HEK293 (cell line): ENCODE results near the gene CRIM1.

Experiments
- CTCF ChIA-PET: fragments of 350-600 bp; formaldehyde crosslinking; extraction: SDS; loops from one replicate; lab custom pipeline; 2021; ENCODE audit warnings: antibody characterized with exemption; lab: Yijun Ruan, JAX
- POLR2A ChIA-PET: fragments of 300-600 bp; formaldehyde crosslinking; extraction: SDS; loops from one replicate; lab custom pipeline; 2020; ENCODE audit warnings: antibody characterized with exemption, inconsistent platforms; lab: Yijun Ruan, JAX
- H3K27ac ChIP-seq: fragments of 200-500 bp; sonication (Bioruptor generic); 2 replicates; pipeline ENCODE4 v1.5.1; 2014; ENCODE audit warnings: low read depth, low read length, control low read depth, inconsistent platforms; ENCODE audit errors: extremely low read depth
- H3K36me3 ChIP-seq, 2 experiments: fragments of 200-500 bp in 1 of 2; sonication (Bioruptor generic) in 1 of 2; 1 replicate in 1 of 2; 2 replicates in 1 of 2; pipeline ENCODE4 v1.5.1; 2014 to 2017; ENCODE audit warnings: inconsistent platforms in 2 of 2, low read length in 2 of 2; ENCODE audit not compliant: control insufficient read depth in 2 of 2, insufficient read depth in 1 of 2
- H3K4me1 ChIP-seq: fragments of 200-500 bp; sonication (Bioruptor generic); 2 replicates; pipeline ENCODE4 v1.5.1; 2014; ENCODE audit warnings: mild to moderate bottlenecking, low read length, inconsistent platforms; ENCODE audit not compliant: control insufficient read depth, insufficient read depth
- H3K4me3 ChIP-seq: 2 replicates; pipeline ENCODE4 v1.5.1; 2011; ENCODE audit warnings: low read depth, mild to moderate bottlenecking, control low read depth, low read length, moderate library complexity
- H3K9me3 ChIP-seq: fragments of 200-500 bp; sonication (Bioruptor generic); 2 replicates; pipeline ENCODE4 v1.5.1; 2014; ENCODE audit warnings: low read depth, low read length, inconsistent platforms; ENCODE audit not compliant: control insufficient read depth, insufficient read depth
- BCL11B ChIP-seq: fragments of 450-650 bp; formaldehyde crosslinking; IDR thresholded peaks from 2 replicates; pipeline ENCODE4 v1.5.1; 2016; ENCODE audit warnings: low read depth, missing biosample characterization, missing genetic modification characterization
- GLI2 ChIP-seq: fragments of 450-650 bp; formaldehyde crosslinking; IDR thresholded peaks from 2 replicates; pipeline ENCODE4; 2017; ENCODE audit warnings: missing biosample characterization, missing genetic modification characterization, low read depth, borderline replicate concordance
- INSM2 ChIP-seq: fragments of 450-650 bp; formaldehyde crosslinking; IDR thresholded peaks from 2 replicates; pipeline ENCODE4 v1.5.1; 2016; ENCODE audit warnings: missing biosample characterization, missing genetic modification characterization
- KLF7 ChIP-seq: fragments of 450-650 bp; formaldehyde crosslinking; IDR thresholded peaks from 2 replicates; pipeline ENCODE4 v1.5.1; 2016; ENCODE audit warnings: missing biosample characterization, missing genetic modification characterization, borderline replicate concordance
- OSR2 ChIP-seq: fragments of 450-650 bp; formaldehyde crosslinking; IDR thresholded peaks from 2 replicates; pipeline ENCODE4 v1.5.1; 2016; ENCODE audit warnings: missing biosample characterization, missing genetic modification characterization
- RBAK ChIP-seq: fragments of 450-650 bp; formaldehyde crosslinking; IDR thresholded peaks from 2 replicates; pipeline ENCODE4 v1.5.1; 2016; ENCODE audit warnings: missing biosample characterization, missing genetic modification characterization
- REPIN1 ChIP-seq: fragments of 450-650 bp; formaldehyde crosslinking; IDR thresholded peaks from 2 replicates; pipeline ENCODE4 v1.5.1; 2017; ENCODE audit warnings: missing biosample characterization, missing genetic modification characterization, low read depth
- SP7 ChIP-seq: fragments of 450-650 bp; formaldehyde crosslinking; IDR thresholded peaks from 2 replicates; pipeline ENCODE4 v1.5.1; 2016; ENCODE audit warnings: missing biosample characterization, missing genetic modification characterization
- ZNF138 ChIP-seq: fragments of 450-650 bp; formaldehyde crosslinking; IDR thresholded peaks from 2 replicates; pipeline ENCODE4 v1.5.1; 2016; ENCODE audit warnings: missing biosample characterization, missing genetic modification characterization, borderline replicate concordance
- ZNF184 ChIP-seq: fragments of 450-650 bp; IDR thresholded peaks from 2 replicates; pipeline ENCODE4 v1.5.1; 2018; ENCODE audit warnings: missing biosample characterization, mild to moderate bottlenecking, missing genetic modification characterization
- ZNF211 ChIP-seq: fragments of 450-650 bp; formaldehyde crosslinking; IDR thresholded peaks from 2 replicates; pipeline ENCODE4 v1.5.1; 2016; ENCODE audit warnings: low read depth, missing biosample characterization, missing genetic modification characterization
- ZNF223 ChIP-seq: fragments of 450-650 bp; formaldehyde crosslinking; IDR thresholded peaks from 2 replicates; pipeline ENCODE4 v1.5.1; 2016; ENCODE audit warnings: missing biosample characterization, missing genetic modification characterization
- ZNF24 ChIP-seq: fragments of 450-650 bp; formaldehyde crosslinking; IDR thresholded peaks from 2 replicates; pipeline ENCODE4 v1.5.1; 2016; ENCODE audit warnings: missing biosample characterization, missing genetic modification characterization
- ZNF311 ChIP-seq: fragments of 450-650 bp; formaldehyde crosslinking; IDR thresholded peaks from 2 replicates; pipeline ENCODE4 v1.5.1; 2017; ENCODE audit warnings: missing biosample characterization, missing genetic modification characterization, borderline replicate concordance
- ZNF366 ChIP-seq: fragments of 450-650 bp; formaldehyde crosslinking; conservative IDR thresholded peaks from 2 replicates; pipeline ENCODE4 v1.5.1; 2016; ENCODE audit warnings: missing biosample characterization, missing genetic modification characterization
- ZNF391 ChIP-seq: fragments of 450-650 bp; formaldehyde crosslinking; IDR thresholded peaks from 2 replicates; pipeline ENCODE4 v1.5.1; 2016; ENCODE audit warnings: low read depth, missing biosample characterization, missing genetic modification characterization, borderline replicate concordance
- ZNF404 ChIP-seq: fragments of 450-650 bp; formaldehyde crosslinking; IDR thresholded peaks from 2 replicates; pipeline ENCODE4 v1.5.1; 2017; ENCODE audit warnings: missing biosample characterization, missing genetic modification characterization
- ZNF488 ChIP-seq: fragments of 450-650 bp; formaldehyde crosslinking; IDR thresholded peaks from 2 replicates; pipeline ENCODE4 v1.5.1; 2016; ENCODE audit warnings: missing biosample characterization, missing genetic modification characterization
- ZNF501 ChIP-seq: fragments of 450-650 bp; formaldehyde crosslinking; IDR thresholded peaks from 2 replicates; pipeline ENCODE4 v1.5.1; 2016; ENCODE audit warnings: missing biosample characterization, missing genetic modification characterization
- ZNF514 ChIP-seq: fragments of 450-650 bp; formaldehyde crosslinking; IDR thresholded peaks from 2 replicates; pipeline ENCODE4 v1.5.1; 2016; ENCODE audit warnings: missing biosample characterization, missing genetic modification characterization
- ZNF549 ChIP-seq: fragments of 450-650 bp; IDR thresholded peaks from 2 replicates; pipeline ENCODE4 v1.5.1; 2018; ENCODE audit warnings: missing biosample characterization, missing genetic modification characterization, mild to moderate bottlenecking, inconsistent platforms, moderate library complexity
- ZNF560 ChIP-seq: fragments of 450-650 bp; formaldehyde crosslinking; IDR thresholded peaks from 2 replicates; pipeline ENCODE4 v1.5.1; 2017; ENCODE audit warnings: missing biosample characterization, missing genetic modification characterization, borderline replicate concordance
- ZNF621 ChIP-seq: fragments of 450-650 bp; formaldehyde crosslinking; IDR thresholded peaks from 2 replicates; pipeline ENCODE4 v1.5.1; 2017; ENCODE audit warnings: missing biosample characterization, missing genetic modification characterization
- ZNF768 ChIP-seq: fragments of 450-650 bp; formaldehyde crosslinking; IDR thresholded peaks from 2 replicates; pipeline ENCODE4 v1.5.1; 2018; ENCODE audit warnings: missing biosample characterization, mild to moderate bottlenecking, missing genetic modification characterization
- ZNF785 ChIP-seq: fragments of 450-650 bp; formaldehyde crosslinking; IDR thresholded peaks from 2 replicates; pipeline ENCODE4 v1.5.1; 2016; ENCODE audit warnings: missing biosample characterization, missing genetic modification characterization

The CRIM1 gene

GRCh38 chr2:36589230-36589630 is 233.7 kb downstream of the CRIM1 start:
- Histone ChIP-seq H3K27ac (no peak overlapping the region), H3K9me3 (no peaks in the 10 kb centered on the region), H3K4me3 (no peak overlapping the region), H3K36me3 (peaks cover 16 to 49% of the 10 kb centered on the region in 2 experiments), H3K4me1 (no peaks in the 10 kb centered on the region)
- ChIA-PET POLR2A (no interaction called here), CTCF (no interaction called here)
- TF ChIP-seq BCL11B (tag by site-specific recombination): no peak
- no peak for TF ChIP-seq ZNF211 (tag by site-specific recombination)
- TF ChIP-seq ZNF391 (tag by site-specific recombination): no peak
- TF ChIP-seq GLI2 (tag by site-specific recombination): no peak
- TF ChIP-seq ZNF366 (tag by site-specific recombination): no peak
- no peak for TF ChIP-seq OSR2 (tag by site-specific recombination)
- no peak for TF ChIP-seq ZNF184 (tag by site-specific recombination)
- TF ChIP-seq INSM2: no peak
- TF ChIP-seq ZNF223: no peak
- TF ChIP-seq REPIN1 (tag by site-specific recombination): no peak
- no peak for TF ChIP-seq SP7 (tag by site-specific recombination)
- TF ChIP-seq ZNF621: no peak
- no peak for TF ChIP-seq ZNF785

GRCh38 chr2:36594849-36595248 is 239.3 kb downstream of the CRIM1 start:
- Histone ChIP-seq H3K27ac (no peak overlapping the region), H3K9me3 (no peaks in the 10 kb centered on the region), H3K36me3 (peaks cover 7 to 24% of the 10 kb centered on the region in 2 experiments; a peak in 2 of 3 replicates), H3K4me1 (0 out of 2 replicates have a peak, but pooled peaks cover 2% of the 10 kb centered on the region), H3K4me3 (no peak overlapping the region)
- CTCF ChIA-PET: no interaction called here
- no peak for TF ChIP-seq ZNF488 (tag by site-specific recombination)
- no peak for TF ChIP-seq ZNF501
- no peak for TF ChIP-seq ZNF311
- TF ChIP-seq ZNF138: no peak
- TF ChIP-seq KLF7: no peak
- TF ChIP-seq ZNF404 (tag by site-specific recombination): no peak
- no peak for TF ChIP-seq ZNF768 (tag by site-specific recombination)
- no peak for TF ChIP-seq ZNF560 (tag by site-specific recombination)
- no peak for TF ChIP-seq ZNF549 (tag by site-specific recombination)
- TF ChIP-seq RBAK (tag by site-specific recombination): no peak
- TF ChIP-seq ZNF24 (tag by site-specific recombination): no peak
- TF ChIP-seq ZNF514 (tag by site-specific recombination): no peak
- POLR2A ChIA-PET: no interaction called here
